ENCODE measurements around the gene CPVL. TPM values are rescaled to one million over a fixed set of nuclear protein-coding genes. Genes with fewer than 3 reads are reported as not detected.

Gene CPVL
- total RNA-seq, 2 experiments from 2014 or later, result not detected

- BruUV-seq (replicated peaks), result no TSS peak
- TF ChIP-seq, protein P1, sequence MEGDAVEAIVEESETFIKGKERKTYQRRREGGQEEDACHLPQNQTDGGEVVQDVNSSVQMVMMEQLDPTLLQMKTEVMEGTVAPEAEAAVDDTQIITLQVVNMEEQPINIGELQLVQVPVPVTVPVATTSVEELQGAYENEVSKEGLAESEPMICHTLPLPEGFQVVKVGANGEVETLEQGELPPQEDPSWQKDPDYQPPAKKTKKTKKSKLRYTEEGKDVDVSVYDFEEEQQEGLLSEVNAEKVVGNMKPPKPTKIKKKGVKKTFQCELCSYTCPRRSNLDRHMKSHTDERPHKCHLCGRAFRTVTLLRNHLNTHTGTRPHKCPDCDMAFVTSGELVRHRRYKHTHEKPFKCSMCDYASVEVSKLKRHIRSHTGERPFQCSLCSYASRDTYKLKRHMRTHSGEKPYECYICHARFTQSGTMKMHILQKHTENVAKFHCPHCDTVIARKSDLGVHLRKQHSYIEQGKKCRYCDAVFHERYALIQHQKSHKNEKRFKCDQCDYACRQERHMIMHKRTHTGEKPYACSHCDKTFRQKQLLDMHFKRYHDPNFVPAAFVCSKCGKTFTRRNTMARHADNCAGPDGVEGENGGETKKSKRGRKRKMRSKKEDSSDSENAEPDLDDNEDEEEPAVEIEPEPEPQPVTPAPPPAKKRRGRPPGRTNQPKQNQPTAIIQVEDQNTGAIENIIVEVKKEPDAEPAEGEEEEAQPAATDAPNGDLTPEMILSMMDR (conservative IDR thresholded peaks at IDR 0.05; ENCODE audit: low read length), result no peak
- no peak for TF ChIP-seq EZH2phosphoT487 (IDR thresholded peaks at IDR 0.05; ENCODE audit: borderline replicate concordance, low read depth, low read length)
- no peaks in the 10 kb centered on the region for H4K20me1 ChIP-seq (ENCODE audit: insufficient read depth, low read length)
- no peak overlapping the region for H3K4me2 ChIP-seq (ENCODE audit: low read length)
- H3K36me3 ChIP-seq (ENCODE audit: insufficient read depth, low read length), result no peaks in the 10 kb centered on the region
- POLR2A ChIA-PET, result no interaction called here
- CTCF ChIA-PET (ENCODE audit: unreplicated experiment), result no interaction called here
- no peak overlapping the region for H2AFZ ChIP-seq (ENCODE audit: low read length)
- no peaks in the 10 kb centered on the region for H3K9me3 ChIP-seq (ENCODE audit: low read length)
- no peak overlapping the region for H3K27ac ChIP-seq (ENCODE audit: low read depth, low read length, poor library complexity, severe bottlenecking)
- no peaks in the 10 kb centered on the region for H3K4me1 ChIP-seq (ENCODE audit: insufficient read depth, low read length, poor library complexity, severe bottlenecking)
- H3K4me3 ChIP-seq (ENCODE audit: low read depth, low read length, poor library complexity, severe bottlenecking), result no peak overlapping the region
- DNase-seq (ENCODE audit: low spot score), result no peak
- H3K9me2 ChIP-seq (ENCODE audit: insufficient read depth, low read length), result no peaks in the 10 kb centered on the region
- no peaks in the 10 kb centered on the region for H3K79me2 ChIP-seq (ENCODE audit: insufficient read depth, low read depth, low read length)
- intact Hi-C loops (cut with micrococcal nuclease; ENCODE audit: unreplicated experiment), result no loop called here
Observed at GRCh38 chr7:29192323-29192722, 46.0 kb upstream of the CPVL start.

DNA sequence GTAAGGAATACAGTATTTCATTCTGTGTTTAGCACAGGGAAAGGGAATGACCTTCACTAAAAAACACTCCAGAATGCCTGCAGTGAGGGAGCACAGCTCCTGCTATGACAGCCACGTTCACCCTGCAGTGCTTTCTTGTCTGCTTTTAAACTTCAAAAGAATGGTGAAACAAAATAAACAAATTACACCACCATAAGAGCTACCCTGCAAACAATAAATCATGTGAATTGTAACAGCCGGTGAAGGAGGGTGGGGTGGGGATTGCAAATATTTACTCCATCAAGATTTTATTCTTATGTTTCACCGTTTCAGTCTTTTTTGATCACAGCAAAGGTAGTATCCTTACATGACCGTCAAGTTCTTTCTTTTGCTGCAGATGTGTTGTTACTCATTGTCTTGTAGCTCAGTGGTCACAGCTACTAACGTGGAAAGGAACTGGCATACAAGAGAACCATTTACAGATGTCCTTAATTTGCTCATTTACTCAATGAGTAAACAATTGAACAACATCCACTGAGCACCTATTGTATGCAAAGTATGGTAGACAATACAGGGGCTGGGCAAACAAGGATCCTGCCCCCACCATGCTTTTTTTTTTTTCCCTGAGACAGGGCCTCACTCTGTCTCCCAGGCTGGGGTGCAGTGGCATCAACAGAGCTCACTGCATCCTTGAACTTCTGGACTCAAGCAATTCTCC lies 44.2 kb upstream of the CPVL start:
- intact Hi-C loops (cut with micrococcal nuclease; ENCODE audit: unreplicated experiment), result no loop called here
- TF ChIP-seq, protein P1 (conservative IDR thresholded peaks at IDR 0.05; ENCODE audit: low read length), result no peak
- TF ChIP-seq EZH2phosphoT487 (IDR thresholded peaks at IDR 0.05; ENCODE audit: borderline replicate concordance, low read depth, low read length), result no peak
- Histone ChIP-seq H3K27ac (ENCODE audit: low read depth, low read length, poor library complexity, severe bottlenecking) (no peak overlapping the region), H2AFZ (ENCODE audit: low read length) (no peak overlapping the region), H3K4me3 (ENCODE audit: low read depth, low read length, poor library complexity, severe bottlenecking) (no peak overlapping the region), H3K4me2 (ENCODE audit: low read length) (no peak overlapping the region), H3K79me2 (ENCODE audit: insufficient read depth, low read depth, low read length) (no peaks in the 10 kb centered on the region), H3K4me1 (ENCODE audit: insufficient read depth, low read length, poor library complexity, severe bottlenecking) (no peaks in the 10 kb centered on the region), H4K20me1 (ENCODE audit: insufficient read depth, low read length) (no peaks in the 10 kb centered on the region), H3K9me2 (ENCODE audit: insufficient read depth, low read length) (no peaks in the 10 kb centered on the region), H3K9me3 (ENCODE audit: low read length) (no peaks in the 10 kb centered on the region), H3K36me3 (ENCODE audit: insufficient read depth, low read length) (no peaks in the 10 kb centered on the region)
- ChIA-PET POLR2A (interaction anchor here (0.5 to 0.6 kb wide), 2 partner anchors 93 to 293 kb away, joined by 3 to 4 read pairs; no protein-coding TSS in a partner anchor), CTCF (ENCODE audit: unreplicated experiment) (no interaction called here)
- BruUV-seq (replicated peaks), result no TSS peak
- DNase-seq (ENCODE audit: low spot score), result no peak

DNA sequence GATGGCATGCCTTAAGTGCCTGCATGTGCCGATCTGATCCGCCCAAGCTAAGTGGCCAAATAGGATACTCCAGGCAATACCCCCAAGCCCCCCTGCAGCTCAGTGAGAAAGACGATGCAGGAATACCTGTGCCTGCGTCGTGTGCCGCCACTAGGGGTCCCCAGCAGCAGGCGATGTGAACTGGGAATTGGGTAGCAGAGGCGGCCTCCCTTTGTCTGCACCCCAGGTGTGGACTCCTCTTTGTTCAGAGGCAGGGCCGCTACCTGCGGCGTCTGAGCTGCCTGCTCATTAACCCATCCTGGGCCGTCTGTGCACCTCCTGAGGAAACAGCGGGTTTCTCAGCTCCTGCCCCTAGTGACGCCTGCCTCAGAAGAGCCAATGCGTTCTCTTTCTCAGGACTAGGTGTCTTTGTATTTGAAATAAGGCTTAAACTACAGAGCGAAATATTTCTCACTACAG lies 43.4 kb upstream of the CPVL start:
- POLR2A ChIA-PET, result interaction anchor here (0.5 to 0.6 kb wide), 3 partner anchors 94 to 1750 kb away, joined by 3 to 7 read pairs (median 3); no protein-coding TSS in a partner anchor
- Histone ChIP-seq H3K36me3 (ENCODE audit: insufficient read depth, low read length) (no peaks in the 10 kb centered on the region), H3K27ac (ENCODE audit: low read depth, low read length, poor library complexity, severe bottlenecking) (no peak overlapping the region), H3K79me2 (ENCODE audit: insufficient read depth, low read depth, low read length) (no peaks in the 10 kb centered on the region), H3K9me2 (ENCODE audit: insufficient read depth, low read length) (no peaks in the 10 kb centered on the region), H2AFZ (ENCODE audit: low read length) (no peak overlapping the region), H4K20me1 (ENCODE audit: insufficient read depth, low read length) (no peaks in the 10 kb centered on the region), H3K9me3 (ENCODE audit: low read length) (no peaks in the 10 kb centered on the region), H3K4me2 (ENCODE audit: low read length) (no peak overlapping the region), H3K4me3 (ENCODE audit: low read depth, low read length, poor library complexity, severe bottlenecking) (no peak overlapping the region), H3K4me1 (ENCODE audit: insufficient read depth, low read length, poor library complexity, severe bottlenecking) (no peaks in the 10 kb centered on the region)
- CTCF ChIA-PET (ENCODE audit: unreplicated experiment), result no interaction called here
- TF ChIP-seq, protein P1 (conservative IDR thresholded peaks at IDR 0.05; ENCODE audit: low read length), result peak; percentile 71
- TF ChIP-seq EZH2phosphoT487 (IDR thresholded peaks at IDR 0.05; ENCODE audit: borderline replicate concordance, low read depth, low read length), result no peak
- intact Hi-C loops (cut with micrococcal nuclease; ENCODE audit: unreplicated experiment), result loop anchor here (5.0 kb wide), 1 partner anchor 218 kb away; no protein-coding TSS in a partner anchor
- peak; percentile 22 for DNase-seq (ENCODE audit: low spot score)
- no TSS peak for BruUV-seq (replicated peaks)
